ENCODE results near the gene SCMH1.

SCMH1 gene

DNA sequence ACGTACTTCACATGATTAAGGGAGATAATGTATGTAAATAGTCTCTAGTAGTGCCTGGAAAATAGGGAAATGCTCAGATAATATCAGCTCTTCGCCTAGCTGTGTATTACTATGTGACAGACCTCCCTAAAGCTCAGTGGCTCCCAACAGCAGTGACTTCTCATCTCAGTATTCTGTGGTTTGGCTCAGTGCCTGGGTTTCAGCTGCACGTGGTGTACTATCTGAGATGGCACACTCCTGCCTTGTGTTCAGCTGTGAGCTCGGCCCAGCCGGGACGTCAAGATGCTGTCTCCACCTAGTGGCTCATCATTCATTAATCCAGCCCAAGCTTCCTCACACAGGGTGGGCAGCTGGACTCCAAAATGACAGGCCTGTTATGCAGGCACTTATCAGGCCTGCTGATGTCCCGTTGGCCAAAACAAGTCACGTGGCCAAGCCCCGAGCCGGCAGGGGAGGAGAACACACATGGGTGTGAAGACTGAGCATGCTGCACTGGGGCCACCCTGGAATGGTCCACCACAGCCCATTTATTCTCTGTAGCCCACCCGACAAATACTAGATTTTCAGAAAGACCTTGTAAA, 238.4 kb downstream of the SCMH1 start:
- peak; percentile 97 for DNase-seq (ENCODE audit: low spot score)

DNA sequence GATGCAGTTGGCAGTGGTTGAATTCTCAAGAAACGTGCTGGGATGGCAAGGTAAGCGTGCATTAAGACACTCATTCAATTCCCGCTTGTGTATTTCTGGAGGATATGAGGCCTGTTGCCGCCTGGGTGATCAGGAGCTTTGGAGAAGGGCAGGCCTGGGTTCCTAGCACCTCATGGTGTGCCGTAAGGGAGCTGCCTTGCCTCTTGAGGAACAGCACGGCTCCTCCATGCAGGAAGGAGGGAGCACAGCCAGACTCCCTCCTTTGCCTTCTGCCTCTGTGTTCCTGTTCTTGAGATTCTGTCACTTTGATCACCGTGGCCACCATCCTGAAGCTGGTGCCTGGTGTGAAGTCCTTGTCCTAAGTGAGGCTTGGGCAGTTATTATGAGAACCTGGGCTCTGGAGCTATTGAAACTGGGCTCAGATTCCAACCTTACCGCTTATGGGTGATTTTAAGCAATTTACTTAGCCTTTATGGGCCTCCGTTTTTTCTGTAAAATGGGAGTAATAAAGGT, 238.9 kb downstream of the SCMH1 start:
- DNase-seq (ENCODE audit: low spot score): no peak

DNA sequence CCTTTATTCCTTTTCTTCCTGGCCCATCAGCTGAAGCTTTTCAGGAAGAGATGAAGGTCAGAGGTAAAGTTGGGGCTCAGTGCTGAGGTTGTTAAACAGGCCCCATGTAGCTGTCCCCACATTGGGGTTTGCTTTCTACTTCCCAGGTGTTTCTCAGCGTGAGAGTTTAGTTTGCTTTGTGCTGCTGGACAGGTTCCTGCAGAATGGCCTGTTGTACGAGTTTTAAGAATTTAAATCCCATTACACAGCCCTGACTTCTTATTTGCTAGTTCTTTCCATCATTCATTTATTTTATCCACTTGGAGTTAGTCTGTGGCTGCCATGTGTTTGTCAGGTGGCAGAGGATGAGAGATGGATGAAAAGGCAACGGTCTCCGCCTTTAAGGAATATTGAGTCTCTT, 243.4 kb downstream of the SCMH1 start:
- DNase-seq (ENCODE audit: low spot score): no peak

DNA sequence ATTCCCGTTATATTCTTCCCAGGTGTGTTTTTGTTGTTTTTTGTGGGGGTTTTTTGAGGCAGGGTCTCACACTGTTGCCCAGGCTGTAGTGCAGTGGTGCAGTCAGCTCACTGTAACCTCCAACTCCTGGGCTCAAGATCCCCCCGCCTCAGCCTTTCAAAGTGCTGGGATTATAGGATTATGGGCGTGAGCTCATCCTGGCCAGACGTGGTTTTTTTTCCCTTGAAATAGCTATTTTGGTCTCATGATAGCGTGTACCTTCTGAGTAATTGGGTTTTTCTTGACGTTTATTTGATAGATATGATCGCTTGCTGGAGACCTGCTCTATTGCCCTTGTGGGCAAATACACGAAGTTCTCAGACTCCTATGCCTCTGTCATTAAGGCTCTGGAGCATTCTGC, 245.0 kb downstream of the SCMH1 start:
- no peak for DNase-seq (ENCODE audit: low spot score)

DNA sequence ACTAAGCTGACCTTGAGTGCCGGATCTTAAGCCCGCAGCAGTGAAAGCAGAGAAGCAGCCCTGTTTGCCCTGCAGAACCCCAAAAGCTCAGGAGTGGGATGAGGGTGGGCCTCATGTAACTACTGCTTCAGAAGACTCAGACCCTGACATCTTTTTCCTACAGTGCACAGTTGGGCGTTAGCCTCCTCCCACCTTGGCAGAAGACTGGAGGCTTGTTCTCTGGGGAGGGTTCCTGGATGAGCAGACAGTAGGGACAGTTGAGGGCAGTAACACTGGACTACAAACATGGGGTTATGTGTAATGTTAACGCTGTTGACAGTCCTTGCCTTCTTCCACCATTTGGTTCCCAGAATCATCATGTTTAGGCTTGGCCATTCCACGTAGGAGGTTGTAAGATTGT, 253.0 kb downstream of the SCMH1 start:
- DNase-seq (ENCODE audit: low spot score): no peak

DNA sequence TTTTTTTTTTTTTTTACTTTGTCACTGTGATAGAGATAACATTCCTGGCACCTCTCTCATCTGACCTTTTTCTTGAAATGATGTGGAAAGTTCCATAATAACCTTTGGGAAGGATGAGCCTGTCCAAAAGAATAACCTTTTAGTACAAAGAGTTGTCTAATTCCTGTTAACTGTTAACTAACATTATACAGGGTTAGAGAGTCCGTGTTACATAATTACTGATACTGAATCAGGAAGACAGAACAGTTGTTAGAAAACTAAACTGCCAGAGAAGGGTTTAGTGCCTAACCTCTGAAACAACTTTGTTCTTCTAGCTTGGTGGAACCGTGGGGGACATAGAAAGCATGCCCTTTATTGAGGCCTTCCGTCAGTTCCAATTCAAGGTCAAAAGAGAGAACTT, 253.8 kb downstream of the SCMH1 start:
- no peak for DNase-seq (ENCODE audit: low spot score)

DNA sequence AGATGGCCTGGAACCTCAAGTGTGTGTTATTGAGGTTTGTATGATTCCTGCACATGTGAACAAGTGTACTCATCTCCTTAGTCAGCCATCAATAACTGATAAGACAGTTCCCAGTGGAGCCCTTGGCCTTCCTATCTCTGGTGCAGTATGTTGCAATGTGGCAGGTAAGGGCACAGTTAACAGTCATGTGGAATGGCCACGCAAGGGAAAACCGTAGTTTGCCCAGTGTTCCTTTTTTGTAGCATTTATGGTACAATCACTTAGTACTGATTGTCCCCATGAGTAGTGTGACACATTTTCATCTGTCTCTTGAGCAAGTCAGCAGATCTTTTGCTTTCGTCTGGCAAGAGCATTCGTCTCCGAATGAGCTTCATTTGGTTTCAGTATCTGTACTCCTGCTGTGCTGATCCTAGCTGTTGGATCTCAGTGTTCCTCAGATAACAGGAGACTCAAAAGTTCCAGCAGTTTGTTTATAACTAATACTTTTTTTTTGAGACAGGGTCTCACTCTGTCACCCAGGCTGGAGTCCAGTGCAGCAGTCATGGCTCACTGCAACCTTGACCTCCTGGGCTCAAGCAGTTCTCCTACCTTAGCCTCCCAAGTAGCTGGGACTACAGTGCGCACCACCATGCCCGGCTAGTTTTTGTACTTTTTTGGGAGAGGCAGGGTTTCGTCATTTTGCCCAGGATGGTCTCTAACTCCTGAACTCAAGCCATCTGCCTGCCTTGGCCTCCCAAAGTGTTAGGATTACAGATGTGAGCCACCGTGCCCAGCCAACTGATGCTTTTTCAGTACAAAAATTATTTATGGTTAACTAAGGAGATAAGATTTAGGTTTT, 254.4 kb downstream of the SCMH1 start:
- no peak for DNase-seq (ENCODE audit: low spot score)

DNA sequence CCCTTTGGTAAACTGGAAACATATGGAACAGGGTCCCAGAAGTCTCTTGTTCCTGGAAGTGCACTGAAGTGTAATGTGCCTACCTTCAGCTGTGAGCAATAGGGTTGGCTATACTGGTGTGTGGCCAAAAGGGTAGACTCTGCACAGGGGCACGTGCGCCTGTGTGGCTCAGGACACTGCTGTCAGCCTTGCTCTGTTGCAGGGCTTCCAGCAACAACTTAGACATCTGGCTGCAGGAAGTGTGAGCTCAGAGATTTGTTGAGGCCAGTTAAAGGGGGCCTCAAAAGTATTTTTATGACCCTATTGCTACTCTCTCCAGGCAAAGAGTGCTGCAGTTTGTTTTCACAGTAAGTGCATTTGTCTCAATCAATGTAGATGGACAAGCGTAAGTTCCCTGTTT, 255.2 kb downstream of the SCMH1 start:
- DNase-seq (ENCODE audit: low spot score): no peak

DNA sequence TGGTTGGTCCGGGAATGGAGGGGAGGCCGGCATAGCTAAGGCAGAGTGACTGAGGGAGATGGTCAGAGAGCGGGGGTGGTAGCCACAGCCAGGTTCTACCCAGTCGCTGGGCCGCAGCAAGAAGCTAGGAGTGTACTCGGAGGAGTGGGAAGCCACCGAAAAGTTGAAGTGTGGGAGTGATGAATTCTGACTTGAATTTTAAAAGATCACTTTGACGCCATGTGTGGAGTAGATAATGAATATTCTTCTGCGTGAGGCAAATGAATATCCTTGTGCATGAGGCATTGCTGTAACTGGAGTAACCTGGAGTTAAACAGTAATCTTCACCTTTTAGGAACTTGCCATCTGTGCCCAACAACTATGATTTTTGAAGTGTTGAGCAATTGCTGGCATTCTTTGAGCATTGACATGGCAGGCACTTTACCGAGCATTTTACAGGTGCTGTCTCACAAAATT, 255.8 kb downstream of the SCMH1 start:
- DNase-seq (ENCODE audit: low spot score): no peak

DNA sequence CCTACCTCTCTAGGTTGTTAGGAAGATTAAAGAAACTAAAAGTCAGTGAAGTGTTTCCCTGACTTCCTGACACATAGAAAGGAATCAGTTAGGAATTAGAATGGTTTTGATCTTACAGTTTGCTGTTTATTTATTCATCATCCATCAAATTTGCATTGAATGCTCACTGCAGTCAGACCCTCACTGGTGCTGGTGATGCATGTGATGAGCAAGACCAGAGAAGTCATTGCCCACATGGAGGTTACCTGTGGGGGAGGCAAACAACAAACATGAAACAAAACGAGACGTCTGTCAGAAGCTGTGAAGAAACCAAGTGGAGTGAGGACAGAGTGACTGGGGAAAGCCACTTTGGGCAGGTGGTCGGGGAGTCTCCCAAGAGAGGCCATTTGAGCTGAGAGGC, 256.2 kb downstream of the SCMH1 start:
- DNase-seq (ENCODE audit: low spot score): no peak

DNA sequence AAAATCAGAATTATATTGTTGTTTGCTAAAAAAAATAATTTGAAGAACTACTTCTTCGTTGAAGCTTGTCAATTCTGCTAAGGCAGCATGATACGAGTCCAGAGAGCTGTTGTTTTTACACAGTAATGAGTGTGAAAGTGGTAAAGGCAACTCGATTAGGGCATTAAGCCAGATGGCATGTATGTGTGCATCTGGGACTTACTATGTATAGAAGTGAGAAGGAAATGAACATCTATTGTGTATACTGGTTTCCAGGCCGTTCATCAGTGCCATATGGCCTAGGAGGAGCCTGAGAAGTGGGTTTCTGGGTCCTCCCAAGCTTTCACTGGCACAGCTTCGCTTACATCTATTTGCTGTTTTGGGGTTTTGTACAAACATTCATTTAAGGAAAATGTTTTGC, 256.9 kb downstream of the SCMH1 start:
- DNase-seq (ENCODE audit: low spot score): no peak

DNA sequence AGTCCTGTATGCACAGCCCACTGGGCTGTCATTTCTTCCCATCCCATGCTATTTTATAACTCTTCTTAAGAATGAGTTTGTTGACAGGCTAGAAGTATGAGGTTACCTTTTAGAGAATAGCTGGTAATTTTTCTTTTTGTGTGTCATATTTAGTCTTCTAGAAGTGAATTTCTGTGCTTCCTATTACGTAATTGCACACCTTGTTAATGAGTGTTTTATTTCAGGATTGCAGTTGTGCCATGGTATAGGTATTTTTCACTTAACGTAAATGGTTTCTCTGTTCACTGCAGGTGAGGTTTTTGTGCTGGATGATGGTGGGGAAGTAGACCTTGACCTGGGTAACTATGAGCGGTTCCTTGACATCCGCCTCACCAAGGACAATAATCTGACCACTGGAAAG, 257.6 kb downstream of the SCMH1 start:
- no peak for DNase-seq (ENCODE audit: low spot score)

DNA sequence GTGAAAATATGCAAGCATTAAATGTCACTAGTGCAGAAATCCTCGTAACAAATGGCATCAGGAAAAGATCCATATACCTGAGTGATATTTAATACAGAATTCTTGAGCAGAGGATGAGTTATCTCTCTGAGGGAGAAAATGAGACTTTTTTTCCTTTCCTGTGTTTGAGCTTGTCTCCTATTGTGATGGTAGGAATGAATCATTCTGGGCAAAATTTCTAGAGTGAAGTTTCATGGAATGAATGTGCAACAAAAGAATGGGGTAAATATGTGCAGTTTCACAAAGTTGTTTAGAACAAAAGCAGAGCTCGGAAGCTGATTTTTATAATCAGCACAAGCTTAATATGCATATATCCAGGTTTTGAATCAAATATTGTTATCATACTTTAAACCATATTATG, 258.0 kb downstream of the SCMH1 start:
- DNase-seq (ENCODE audit: low spot score): no peak

DNA sequence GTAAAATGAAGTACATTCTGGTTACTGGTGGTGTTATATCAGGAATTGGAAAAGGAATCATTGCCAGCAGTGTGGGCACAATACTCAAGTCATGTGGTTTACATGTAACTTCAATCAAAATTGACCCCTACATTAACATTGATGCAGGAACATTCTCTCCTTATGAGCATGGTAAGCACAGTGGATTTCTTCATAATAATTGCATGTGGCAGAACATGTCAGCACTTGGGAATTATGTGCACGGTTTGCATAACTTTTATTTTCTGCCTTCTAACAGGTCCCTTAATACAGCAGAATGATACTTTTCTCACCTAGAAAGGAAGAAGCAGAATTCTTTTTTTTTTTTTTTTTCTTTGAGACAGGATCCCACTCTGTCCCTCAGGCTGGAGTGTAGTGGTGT, 258.8 kb downstream of the SCMH1 start:
- no peak for DNase-seq (ENCODE audit: low spot score)

DNA sequence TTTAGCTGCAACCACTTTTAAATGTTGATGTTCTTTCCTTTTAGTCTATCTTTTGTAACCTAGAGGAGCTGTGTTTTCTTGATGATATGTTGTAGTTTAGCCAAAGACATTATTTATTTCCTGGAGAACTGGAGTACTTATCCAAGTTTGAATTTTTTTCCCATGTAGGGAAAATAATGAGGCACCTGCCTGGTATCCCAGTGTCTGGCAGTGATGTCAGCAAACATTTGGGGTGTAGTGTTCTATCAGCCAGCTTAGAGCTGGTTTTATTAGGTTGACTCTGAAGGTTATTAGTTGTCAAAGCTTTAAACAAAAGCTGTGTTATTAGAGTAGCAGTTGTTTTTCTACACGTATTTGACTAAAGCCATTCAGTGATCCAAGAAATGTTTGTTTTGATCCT, 259.4 kb downstream of the SCMH1 start:
- DNase-seq (ENCODE audit: low spot score): no peak

DNA sequence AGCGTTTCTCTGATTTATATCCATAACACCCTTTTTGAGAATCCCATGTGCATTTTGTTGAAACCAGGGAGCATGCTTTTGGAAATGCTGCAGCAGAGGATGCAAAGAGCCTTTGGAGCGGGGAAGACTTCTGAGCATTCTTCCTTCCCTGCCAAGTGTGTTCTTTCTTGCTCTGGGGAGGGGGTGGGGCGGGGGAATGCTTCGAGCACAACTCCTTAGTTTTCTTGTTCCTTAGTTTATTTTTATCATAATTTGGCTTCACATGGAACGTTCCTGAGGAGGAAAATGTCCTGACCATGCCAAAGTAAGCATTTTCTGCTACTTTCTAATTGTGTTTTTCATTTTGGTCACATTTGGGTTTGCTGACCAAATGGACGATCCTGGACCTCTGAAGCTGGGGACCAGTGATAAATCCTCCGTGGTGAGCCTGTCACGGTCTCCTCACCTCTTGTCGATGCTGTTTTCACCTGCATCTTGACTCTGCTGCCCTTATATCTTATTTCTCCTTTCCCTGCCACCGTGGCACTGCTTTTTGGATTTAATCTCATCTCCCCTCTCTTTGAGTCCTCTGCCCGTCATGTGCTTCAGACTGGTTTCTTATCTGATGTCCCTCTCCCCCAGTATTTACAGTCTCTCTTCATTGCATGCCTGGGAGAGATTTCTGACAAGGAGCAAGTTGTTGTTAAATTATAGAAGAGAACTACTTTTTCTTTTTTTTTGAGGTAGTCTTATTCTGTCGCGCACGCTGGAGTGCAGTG, 260.2 kb downstream of the SCMH1 start:
- DNase-seq (ENCODE audit: low spot score): no peak

DNA sequence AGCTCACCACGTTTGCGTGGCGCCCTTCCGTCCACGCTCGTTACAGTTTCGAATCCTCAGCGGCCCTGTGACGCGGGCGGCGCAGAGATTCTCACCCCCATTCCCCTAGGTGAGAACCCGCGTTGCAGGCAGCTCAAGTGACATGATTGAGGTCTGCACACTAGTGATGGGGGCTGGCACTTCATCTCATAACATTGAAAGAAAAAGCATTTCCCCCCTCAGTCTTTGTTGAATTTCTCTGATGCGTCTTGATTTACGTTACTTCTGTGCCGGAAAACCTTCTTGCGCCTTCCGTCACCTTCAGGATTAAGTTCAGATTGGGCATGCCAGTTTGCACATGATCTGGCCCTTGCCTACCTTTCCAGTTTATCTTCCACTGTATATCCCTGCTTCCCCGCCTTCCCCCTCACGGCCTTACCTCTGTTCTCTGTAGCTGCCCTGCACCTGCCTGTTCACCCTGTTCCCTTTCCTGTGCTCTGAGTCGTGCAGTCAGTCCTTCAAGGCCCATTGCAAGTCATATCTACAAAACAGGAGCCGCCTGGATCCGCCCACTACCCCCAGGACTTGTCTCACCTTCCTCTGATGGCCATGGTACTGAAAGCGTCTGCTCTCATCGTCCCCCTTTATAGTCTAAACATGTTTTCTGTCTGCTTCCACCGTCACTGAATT, 261.5 kb downstream of the SCMH1 start:
- DNase-seq (ENCODE audit: low spot score): peak; percentile 15

DNA sequence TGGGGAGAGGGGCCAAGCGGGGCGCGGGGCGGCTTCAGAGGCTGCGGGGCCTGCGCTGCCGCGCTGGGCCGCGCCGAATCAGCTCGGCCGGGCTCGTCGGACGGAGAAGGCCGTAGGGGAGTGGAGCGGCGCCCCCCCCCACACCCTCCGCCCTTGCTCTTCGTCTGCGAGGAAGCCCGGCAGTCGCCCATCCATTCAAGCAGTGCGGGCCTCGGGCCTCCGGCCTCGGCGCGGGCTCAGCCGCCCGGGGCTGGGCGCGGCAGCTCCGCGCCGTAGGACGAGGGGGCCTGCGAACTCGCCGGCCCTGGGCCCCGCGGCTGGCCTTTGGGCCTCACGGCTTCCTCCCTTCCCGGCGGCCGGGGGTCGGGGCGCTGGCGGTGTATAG, 262.0 kb downstream of the SCMH1 start:
- no peak for DNase-seq (ENCODE audit: low spot score)

DNA sequence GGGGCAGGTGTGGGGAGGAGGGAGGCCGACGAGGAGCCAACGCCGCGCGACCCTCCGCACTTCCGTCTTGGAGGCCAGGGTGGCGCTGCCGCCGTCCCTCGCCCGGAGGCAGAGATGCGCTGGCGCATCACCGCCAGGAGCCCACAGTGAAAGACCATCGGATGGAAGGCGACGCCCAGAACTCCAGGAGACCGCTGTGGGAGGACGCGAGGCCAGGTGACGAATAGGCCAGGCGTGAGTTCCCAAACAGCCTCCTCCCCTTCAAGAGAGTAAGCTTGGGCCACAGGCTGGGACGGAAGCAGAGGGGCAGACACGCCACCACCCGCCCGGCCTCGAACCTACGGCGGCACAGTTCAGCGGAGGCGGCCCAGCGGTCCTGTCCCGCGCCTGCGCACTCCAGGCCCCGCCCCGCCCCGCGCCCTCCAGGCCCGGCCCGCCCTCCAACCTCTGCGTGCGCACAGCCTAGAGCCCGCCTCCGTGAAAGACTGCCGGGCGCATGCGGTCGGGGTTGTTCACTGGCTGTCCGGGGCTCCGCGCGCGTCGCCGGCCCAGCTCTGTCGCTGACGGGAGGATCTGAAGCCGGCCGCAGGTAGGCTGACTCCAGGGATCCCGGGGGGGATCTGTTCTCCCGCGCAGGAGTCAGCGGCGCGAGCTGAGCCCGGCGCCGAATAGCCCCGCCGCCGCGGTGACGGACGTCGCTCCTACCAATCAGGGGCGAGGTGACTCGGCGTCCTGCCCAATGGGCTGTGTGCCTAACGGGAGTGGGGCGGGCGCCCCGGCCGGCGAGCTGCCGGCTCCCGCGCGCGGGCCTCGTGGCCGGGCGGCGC, 262.7 kb downstream of the SCMH1 start, which contains the start of gene CTPS1:
CTPS1 (plus strand) TSS at position 456 of the 827 bp plus-strand sequence. CDS start 3,595 bp downstream, outside the sequence.
- peak; percentile 93 for DNase-seq (ENCODE audit: low spot score)

DNA sequence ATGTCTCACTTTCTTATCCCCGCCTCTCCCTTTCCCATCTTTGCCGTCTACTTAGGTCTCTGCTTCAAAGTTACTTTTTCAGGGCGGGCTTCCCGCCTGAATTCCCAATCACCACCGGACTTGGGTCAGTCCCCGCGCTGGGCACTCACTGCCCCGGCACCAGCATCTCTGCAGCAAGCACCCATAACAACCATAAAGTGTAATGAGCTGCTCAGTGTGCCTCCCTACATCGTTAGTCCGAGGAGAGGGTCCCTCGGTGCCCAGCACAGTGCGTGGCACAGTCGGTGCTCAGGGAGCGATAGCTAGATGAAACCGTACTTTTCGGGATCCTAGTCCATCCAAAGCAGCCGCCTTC, 263.2 kb downstream of the SCMH1 start:
- DNase-seq (ENCODE audit: low spot score): no peak

DNA sequence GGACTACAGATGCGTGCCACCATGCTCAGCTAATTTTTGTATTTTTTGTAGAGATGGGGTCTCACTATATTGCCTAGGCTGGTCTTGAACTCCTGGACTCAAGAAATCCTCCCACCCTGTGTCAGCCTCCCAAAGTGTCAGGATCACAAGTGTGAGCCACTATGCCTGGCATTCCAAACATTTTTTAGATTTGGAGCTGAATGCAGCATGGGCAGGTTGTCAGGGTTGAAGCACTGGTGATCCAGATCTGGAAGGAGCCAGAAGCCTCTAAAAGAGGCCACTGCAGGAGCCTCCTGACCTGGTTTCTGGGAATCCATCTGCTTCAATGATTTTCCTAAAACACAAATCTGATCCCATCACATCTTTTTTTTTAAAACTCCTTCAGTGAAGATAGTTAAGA, 264.4 kb downstream of the SCMH1 start:
- no peak for DNase-seq (ENCODE audit: low spot score)
